GM12874 (cell line): ENCODE measurements around the gene TBC1D5.

ENCODE experiments used
- CTCF ChIP-seq: IDR thresholded peaks from 2 replicates; pipeline ENCODE4 v1.5.1; 2011; ENCODE audit warnings: low read depth, mild to moderate bottlenecking, control low read depth, low read length, moderate library complexity; ENCODE audit not compliant: insufficient read depth

Gene TBC1D5

GRCh38 chr3:17469520-17469919 is 272.9 kb downstream of the TBC1D5 start:
- no peak for TF ChIP-seq CTCF

- TF ChIP-seq CTCF = no peak
These were observed 276.4 kb downstream of the TBC1D5 start for GRCh38 chr3:17466028-17466427.

DNA sequence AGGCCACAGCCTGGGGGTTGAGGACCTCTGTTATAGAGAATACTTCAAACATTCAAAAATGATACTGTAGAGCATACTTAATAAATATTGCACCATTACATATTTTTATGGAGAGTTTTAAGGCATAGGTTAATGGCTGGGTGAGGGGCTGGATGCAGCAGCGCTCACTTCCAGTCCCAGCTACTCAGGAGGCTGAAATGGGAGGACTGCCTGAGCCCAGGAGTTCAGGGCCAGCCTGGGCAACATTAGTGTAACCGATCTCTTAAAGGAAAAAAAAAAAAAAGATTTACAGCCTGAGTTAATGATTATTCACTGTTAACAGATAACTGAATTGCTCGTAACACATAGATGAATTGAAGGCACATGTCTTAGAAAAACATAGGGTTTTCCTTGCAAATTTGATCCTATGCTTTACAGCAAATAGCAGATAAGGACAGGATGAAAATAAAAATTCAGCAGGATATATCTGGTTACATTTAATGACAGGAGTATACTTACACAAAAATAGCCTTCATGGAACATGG is 282.9 kb downstream of the TBC1D5 start:
- TF ChIP-seq CTCF = no peak

DNA sequence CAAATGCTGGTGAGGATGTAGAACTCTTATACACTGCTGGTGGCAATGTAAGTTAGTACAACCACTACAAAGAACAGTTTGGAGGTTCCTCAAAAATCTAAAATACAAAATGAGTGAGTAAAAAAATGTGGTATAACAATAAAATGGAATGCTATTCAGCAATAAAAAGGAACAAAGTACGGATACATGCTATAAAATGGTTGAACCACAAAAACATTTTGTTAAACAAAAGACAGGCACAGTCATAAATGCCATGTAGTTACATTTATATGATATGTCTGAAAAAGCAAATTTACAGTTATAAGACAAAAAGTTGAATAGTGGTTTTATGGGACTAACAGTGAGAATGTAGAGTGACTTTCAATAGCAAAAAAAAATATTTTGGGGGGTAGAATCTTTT is 285.8 kb downstream of the TBC1D5 start:
- TF ChIP-seq CTCF = no peak

DNA sequence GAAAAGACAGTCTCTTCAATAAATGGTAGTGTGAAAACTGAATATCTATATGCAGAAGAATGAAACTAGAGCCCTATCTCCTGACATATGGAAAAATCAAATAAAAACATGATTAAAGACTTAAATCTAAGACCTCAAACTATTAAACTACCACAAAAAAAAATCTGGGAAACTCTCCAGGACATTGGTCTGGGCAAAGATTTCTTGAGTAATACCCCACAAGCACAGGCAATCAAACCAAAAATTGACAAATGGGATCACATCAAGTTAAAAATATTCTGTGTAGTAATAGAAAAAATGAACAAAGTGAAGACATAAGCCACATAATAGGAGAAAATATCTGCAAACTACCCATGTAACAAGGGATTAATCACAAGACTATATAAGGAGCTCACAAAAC is 286.4 kb downstream of the TBC1D5 start:
- TF ChIP-seq CTCF = no peak

DNA sequence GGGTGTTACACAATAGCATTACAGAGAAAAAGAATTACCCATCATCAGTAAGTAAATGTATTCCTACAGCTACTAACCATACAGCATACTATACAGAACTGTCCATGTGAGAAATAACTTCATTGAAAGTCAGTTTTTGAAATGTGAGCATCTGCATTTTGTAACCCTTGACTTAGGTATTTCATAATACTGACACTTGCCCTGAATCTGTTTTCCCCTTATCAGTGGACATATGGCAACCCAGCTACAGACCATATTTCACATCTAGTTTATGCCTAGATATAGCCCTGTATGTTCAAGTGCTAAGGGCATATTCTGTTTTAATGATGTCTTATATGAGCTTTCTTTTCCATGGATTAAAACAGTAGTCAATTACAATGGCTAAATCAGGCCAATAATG is 297.6 kb downstream of the TBC1D5 start:
- no peak for TF ChIP-seq CTCF

GRCh38 chr3:17443142-17443541 is 299.3 kb downstream of the TBC1D5 start:
- no peak for TF ChIP-seq CTCF
